GM23248 (cell line): ENCODE data around the gene ZNF428. TPM values are rescaled to one million over a fixed set of nuclear protein-coding genes. Genes with fewer than 3 reads are reported as not detected.
"Not testable (repeated sequence)": the region's sequence is repeated elsewhere in the genome, so short reads cannot be mapped to it uniquely, and the experiment has no call there.

ENCODE experiments used
- DNase-seq: peaks from one replicate; pipeline ENCODE4 v3.0.0-alpha.2; 2015
- H2AFZ ChIP-seq: fragments of 200-600 bp; sonication (generic); 2 replicates; pipeline ENCODE4 v1.6.1; 2016; ENCODE audit warnings: antibody characterized with exemption
- H3F3A ChIP-seq: fragments of 200-600 bp; sonication (generic); 2 replicates; pipeline ENCODE4 v1.6.1; 2016; ENCODE audit warnings: mild to moderate bottlenecking, antibody characterized with exemption, mixed run types; ENCODE audit not compliant: insufficient read depth
- H3K27ac ChIP-seq: fragments of 200-600 bp; sonication (generic); 2 replicates; pipeline ENCODE4 v1.5.1; 2016; ENCODE audit warnings: mild to moderate bottlenecking
- H3K27me3 ChIP-seq: fragments of 200-600 bp; sonication (generic); replicated peaks from 2 replicates; pipeline ENCODE4 v1.6.1; 2016; ENCODE audit warnings: mild to moderate bottlenecking; ENCODE audit not compliant: insufficient read depth
- H3K36me3 ChIP-seq: fragments of 200-600 bp; sonication (generic); 2 replicates; pipeline ENCODE4 v1.6.1; 2016; ENCODE audit warnings: low read depth, mild to moderate bottlenecking
- H3K4me1 ChIP-seq: fragments of 200-600 bp; sonication (generic); 2 replicates; pipeline ENCODE4 v1.6.1; 2016; ENCODE audit warnings: mild to moderate bottlenecking; ENCODE audit not compliant: insufficient read depth
- H3K4me2 ChIP-seq: fragments of 200-600 bp; sonication (generic); one replicate; pipeline ENCODE4 v1.6.1; 2016; ENCODE audit warnings: mild to moderate bottlenecking; ENCODE audit not compliant: unreplicated experiment
- H3K4me3 ChIP-seq: fragments of 200-600 bp; sonication (generic); 2 replicates; pipeline ENCODE4 v1.5.1; 2016; ENCODE audit warnings: mild to moderate bottlenecking
- H3K79me2 ChIP-seq: fragments of 200-600 bp; sonication (generic); 2 replicates; pipeline ENCODE4 v1.6.1; 2016; ENCODE audit warnings: mild to moderate bottlenecking; ENCODE audit not compliant: insufficient read depth
- H3K9ac ChIP-seq: fragments of 200-600 bp; sonication (generic); 2 replicates; pipeline ENCODE4 v1.6.1; 2016; ENCODE audit warnings: mild to moderate bottlenecking
- H3K9me2 ChIP-seq: fragments of 200-600 bp; sonication (generic); 2 replicates; pipeline ENCODE4 v1.6.1; 2016; ENCODE audit warnings: mixed run types, mild to moderate bottlenecking, moderate library complexity; ENCODE audit not compliant: insufficient read depth
- H3K9me3 ChIP-seq: fragments of 200-600 bp; sonication (generic); one replicate; pipeline ENCODE4 v1.6.1; 2017; ENCODE audit warnings: low read depth
- H4K20me1 ChIP-seq: fragments of 200-600 bp; sonication (generic); 2 replicates; pipeline ENCODE4 v1.6.0; 2016; ENCODE audit not compliant: insufficient read depth
- EZH2 ChIP-seq: fragments of 200-600 bp; sonication (generic); IDR thresholded peaks from 2 replicates; pipeline ENCODE4 v1.6.1; 2018; ENCODE audit warnings: antibody characterized with exemption, mild to moderate bottlenecking; ENCODE audit not compliant: insufficient read depth, poor library complexity, severe bottlenecking
- EZH2phosphoT487 ChIP-seq: fragments of 200-600 bp; sonication (generic); IDR thresholded peaks from 2 replicates; pipeline ENCODE4 v1.6.1; 2018; ENCODE audit warnings: antibody characterized with exemption, moderate library complexity, mild to moderate bottlenecking, low read depth; ENCODE audit not compliant: insufficient read depth
- WGBS, 2 experiments: methylation state at CpG; one replicate each; pipeline ENCODE4 v1.1.6; 2015 to 2017; ENCODE audit warnings: low lambda C conversion rate in 2 of 2, low coverage in 1 of 2; ENCODE audit errors: missing lambda C conversion rate in 2 of 2; 5-methylcytosine and 5-hydroxymethylcytosine counted together
- in situ Hi-C: fragments of 300-500 bp; cut with MboI; formaldehyde crosslinking; loops from 2 replicates; pipeline ENCODE4 v1.15.0; 2020
- polyA plus RNA-seq: library from polyadenylated mRNA; unstranded; fragments of >200 nt; fragmentation: Nextera tagmentation; extraction: Ambion mirVana; gene quantifications from 2 replicates; pipeline ENCODE4 v1.2.1, GENCODE V29; 2016
- total RNA-seq: library from RNA; depleted of rRNA; stranded (reverse); fragments of >200 nt; shearing (Covaris generic); gene quantifications from 2 replicates; pipeline ENCODE4 v1.2.3, GENCODE V29; 2014

Gene ZNF428
- total and polyA plus RNA-seq, 2 experiments from 2014 or later, result 29.7 to 36.0 TPM

GRCh38 chr19:43589277-43589676, 30.2 kb downstream of the ZNF428 start:
- Histone ChIP-seq H3K36me3 (peaks cover 10% of the 10 kb centered on the region; the same call in 1 of the 2 replicates), H3K9me3 (no peaks in the 10 kb centered on the region), H4K20me1 (no peaks in the 10 kb centered on the region), H2AFZ (no peak overlapping the region), H3K27ac (no peak overlapping the region), H3K27me3 (no peaks in the 10 kb centered on the region), H3K79me2 (peaks cover 52% of the 10 kb centered on the region), H3K4me3 (no peak overlapping the region), H3F3A (0 out of 2 replicates have a peak, but pooled peaks cover 3% of the 10 kb centered on the region), H3K4me2 (no peak overlapping the region), H3K4me1 (peaks cover 8% of the 10 kb centered on the region), H3K9ac (no peak overlapping the region), H3K9me2 (no peaks in the 10 kb centered on the region)
- DNase-seq, result no peak
- in situ Hi-C loops, result no loop called here
- TF ChIP-seq EZH2 (no peak), EZH2phosphoT487 (no peak)
- 76% methylated on average over 5 of the region's 5 CpGs for WGBS, 2 experiments

DNA sequence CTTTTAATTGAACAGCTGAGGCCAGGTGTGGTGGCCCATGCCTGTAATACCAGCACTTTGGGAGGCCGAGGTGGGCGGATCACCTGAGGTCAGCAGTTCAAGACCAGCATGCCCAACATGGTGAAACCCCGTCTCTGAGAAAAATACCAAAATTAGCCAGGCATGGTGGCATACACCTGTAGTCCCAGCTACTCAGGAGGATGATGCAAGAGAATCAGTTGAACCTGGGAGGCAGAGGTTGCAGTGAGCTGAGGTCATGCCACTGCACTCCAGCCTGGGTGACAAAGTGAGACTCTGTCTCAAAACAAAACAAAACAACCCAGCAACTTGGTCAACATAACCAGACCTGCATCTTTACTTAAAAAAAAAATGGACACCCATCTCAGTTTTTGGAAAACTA, 32.4 kb downstream of the ZNF428 start:
- H3K4me1 ChIP-seq, H3K27ac ChIP-seq: not testable (repeated sequence)
- WGBS, 2 experiments, result 88 to 100% methylated on average over 3 of the region's 3 CpGs

GRCh38 chr19:43586346-43586745, 33.1 kb downstream of the ZNF428 start:
- Histone ChIP-seq H3K4me3 (no peak overlapping the region), H3K4me1 (no peaks in the 10 kb centered on the region), H3K27me3 (no peaks in the 10 kb centered on the region), H3K36me3 (peaks cover 10% of the 10 kb centered on the region; the same call in 1 of the 2 replicates), H3K9me3 (no peaks in the 10 kb centered on the region), H3K4me2 (no peak overlapping the region), H2AFZ (no peak overlapping the region), H4K20me1 (no peaks in the 10 kb centered on the region), H3K9me2 (no peaks in the 10 kb centered on the region), H3K9ac (no peak overlapping the region), H3F3A (peaks cover 4% of the 10 kb centered on the region; the same call in 1 of the 2 replicates), H3K27ac (no peak overlapping the region), H3K79me2 (peaks cover 30% of the 10 kb centered on the region)
- WGBS, 2 experiments, result 78 to 86% methylated on average over 2 of the region's 2 CpGs
- no peak for TF ChIP-seq EZH2
- TF ChIP-seq EZH2phosphoT487, result no peak
- no peak for DNase-seq
- in situ Hi-C loops, result no loop called here

More for the DNA sequence above, 32.4 kb downstream of the ZNF428 start:
- DNase-seq, H3K9me2 ChIP-seq, H3F3A ChIP-seq, H4K20me1 ChIP-seq, H3K9ac ChIP-seq, H3K9me3 ChIP-seq, in situ Hi-C loops, H2AFZ ChIP-seq, H3K4me2 ChIP-seq, H3K27me3 ChIP-seq, H3K4me3 ChIP-seq, H3K36me3 ChIP-seq: not testable (repeated sequence)
- peaks cover 32% of the 10 kb centered on the region for H3K79me2 ChIP-seq

GRCh38 chr19:43584484-43584883, 34.9 kb downstream of the ZNF428 start:
- no peak overlapping the region for H3K4me3 ChIP-seq
- H3K9me3 ChIP-seq, result no peaks in the 10 kb centered on the region
- H4K20me1 ChIP-seq, result no peaks in the 10 kb centered on the region
- no peak overlapping the region for H2AFZ ChIP-seq
- H3K36me3 ChIP-seq, result peaks cover 10% of the 10 kb centered on the region; the same call in 1 of the 2 replicates
- no peak overlapping the region for H3K27ac ChIP-seq
- H3K4me1 ChIP-seq, result no peaks in the 10 kb centered on the region
- H3K9me2 ChIP-seq, result no peaks in the 10 kb centered on the region
- H3K4me2 ChIP-seq, result no peak overlapping the region
- 96 to 100% methylated on average over 1 of the region's 1 CpG for WGBS, 2 experiments
- no peak for DNase-seq
- H3K79me2 ChIP-seq, result peaks cover 12% of the 10 kb centered on the region
- H3K9ac ChIP-seq, result no peak overlapping the region
- in situ Hi-C loops, result no loop called here
- H3F3A ChIP-seq, result peaks cover 4% of the 10 kb centered on the region; the same call in 1 of the 2 replicates
- no peaks in the 10 kb centered on the region for H3K27me3 ChIP-seq
- TF ChIP-seq EZH2 (no peak), EZH2phosphoT487 (no peak)

- no peak for DNase-seq
- Histone ChIP-seq H3K9me2 (no peaks in the 10 kb centered on the region), H3K4me1 (no peaks in the 10 kb centered on the region), H4K20me1 (no peaks in the 10 kb centered on the region), H3K27me3 (no peaks in the 10 kb centered on the region), H3K79me2 (peaks cover 5% of the 10 kb centered on the region; the same call in 1 of the 2 replicates), H3K9me3 (no peaks in the 10 kb centered on the region), H3K4me3 (no peak overlapping the region), H2AFZ (no peak overlapping the region), H3K36me3 (peaks cover 6% of the 10 kb centered on the region; the same call in 1 of the 2 replicates), H3K4me2 (no peak overlapping the region), H3F3A (peaks cover 4% of the 10 kb centered on the region; the same call in 1 of the 2 replicates), H3K27ac (no peak overlapping the region), H3K9ac (no peak overlapping the region)
- no peak for TF ChIP-seq EZH2phosphoT487
- TF ChIP-seq EZH2, result no peak
- in situ Hi-C loops, result no loop called here
- 91 to 95% methylated on average over 2 of the region's 2 CpGs for WGBS, 2 experiments
These were observed 36.9 kb downstream of the ZNF428 start for GRCh38 chr19:43582495-43582894.
